Brain microvascular endothelial cell (primary cell): Measurements from ENCODE around the gene ZZZ3.

Source experiments
- DNase-seq: peaks from one replicate; pipeline ENCODE4 v3.0.0-alpha.2; 2020
- H3K27ac ChIP-seq: fragments of 250-450 bp; sonication (Bioruptor Pico); 2 replicates; pipeline ENCODE4 v1.5.1; 2020; ENCODE audit warnings: mild to moderate bottlenecking, moderate library complexity
- H3K27me3 ChIP-seq: fragments of 250-450 bp; sonication (Bioruptor Pico); replicated peaks from 2 replicates; pipeline ENCODE4 v1.5.1; 2020; ENCODE audit warnings: mild to moderate bottlenecking
- H3K36me3 ChIP-seq: fragments of 250-450 bp; sonication (Bioruptor Pico); replicated peaks from 2 replicates; pipeline ENCODE4 v1.5.1; 2020; ENCODE audit warnings: mild to moderate bottlenecking
- H3K4me3 ChIP-seq: 2 replicates; pipeline ENCODE4 v1.5.1; 2011; ENCODE audit warnings: low read depth, mild to moderate bottlenecking, control low read depth, low read length, moderate library complexity
- in situ Hi-C: cut with HindIII; loops from 2 replicates; pipeline ENCODE4 v1.10.0; 2017; ENCODE audit warnings: low sequenced_read_pairs, low pct_ligation_motif_present
- TF ChIP-seq, protein P1 (sequence below): IDR thresholded peaks from 2 replicates; pipeline ENCODE4 v1.5.1; 2011; ENCODE audit warnings: low read depth, mild to moderate bottlenecking, moderate library complexity, low read length, control low read depth, inconsistent platforms; ENCODE audit errors: missing control alignments

Gene ZZZ3

DNA sequence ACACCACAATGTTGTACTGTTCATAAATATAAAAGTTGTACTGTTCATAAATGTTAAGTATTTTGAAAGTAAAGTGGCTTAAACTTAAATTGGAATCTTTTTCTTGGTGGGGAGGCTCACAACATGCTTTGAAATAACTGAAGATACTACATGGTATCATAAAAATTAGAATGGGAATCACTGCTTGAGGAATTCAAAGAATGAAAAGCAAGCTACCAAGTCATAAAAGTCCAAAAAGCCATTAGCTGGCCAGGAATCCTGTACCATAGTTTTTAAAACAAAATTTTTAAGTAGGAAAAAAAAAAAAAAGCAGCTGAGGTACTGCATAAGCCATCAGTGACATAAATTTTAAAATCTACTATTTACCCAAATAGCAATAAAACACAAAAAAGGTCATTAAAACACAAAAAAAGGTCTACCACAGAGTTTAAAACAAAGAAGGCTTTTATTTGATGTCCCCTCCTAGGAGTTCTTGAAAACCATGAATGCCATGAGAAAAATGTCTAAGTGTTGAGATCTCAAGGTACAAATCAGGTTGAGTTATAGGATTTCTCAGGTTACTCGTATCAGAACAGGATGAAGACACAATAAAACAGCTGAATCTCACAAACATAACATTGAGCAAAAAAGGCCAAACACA, 8.6 kb downstream of the ZZZ3 start:
- Histone ChIP-seq H3K4me3 (no peak overlapping the region), H3K36me3 (no peaks in the 10 kb centered on the region), H3K27me3 (no peaks in the 10 kb centered on the region), H3K27ac (no peak overlapping the region)
- TF ChIP-seq, protein P1, sequence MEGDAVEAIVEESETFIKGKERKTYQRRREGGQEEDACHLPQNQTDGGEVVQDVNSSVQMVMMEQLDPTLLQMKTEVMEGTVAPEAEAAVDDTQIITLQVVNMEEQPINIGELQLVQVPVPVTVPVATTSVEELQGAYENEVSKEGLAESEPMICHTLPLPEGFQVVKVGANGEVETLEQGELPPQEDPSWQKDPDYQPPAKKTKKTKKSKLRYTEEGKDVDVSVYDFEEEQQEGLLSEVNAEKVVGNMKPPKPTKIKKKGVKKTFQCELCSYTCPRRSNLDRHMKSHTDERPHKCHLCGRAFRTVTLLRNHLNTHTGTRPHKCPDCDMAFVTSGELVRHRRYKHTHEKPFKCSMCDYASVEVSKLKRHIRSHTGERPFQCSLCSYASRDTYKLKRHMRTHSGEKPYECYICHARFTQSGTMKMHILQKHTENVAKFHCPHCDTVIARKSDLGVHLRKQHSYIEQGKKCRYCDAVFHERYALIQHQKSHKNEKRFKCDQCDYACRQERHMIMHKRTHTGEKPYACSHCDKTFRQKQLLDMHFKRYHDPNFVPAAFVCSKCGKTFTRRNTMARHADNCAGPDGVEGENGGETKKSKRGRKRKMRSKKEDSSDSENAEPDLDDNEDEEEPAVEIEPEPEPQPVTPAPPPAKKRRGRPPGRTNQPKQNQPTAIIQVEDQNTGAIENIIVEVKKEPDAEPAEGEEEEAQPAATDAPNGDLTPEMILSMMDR: no peak
- in situ Hi-C loops: no loop called here
- DNase-seq: no peak

GRCh38 chr1:77673030-77673429, 9.4 kb downstream of the ZZZ3 start:
- no peak overlapping the region for H3K27ac ChIP-seq
- H3K4me3 ChIP-seq: no peak overlapping the region
- no peaks in the 10 kb centered on the region for H3K36me3 ChIP-seq
- no peak for DNase-seq
- in situ Hi-C loops: no loop called here
- TF ChIP-seq, protein P1: no peak
- H3K27me3 ChIP-seq: no peaks in the 10 kb centered on the region

GRCh38 chr1:77672374-77672773, 10.1 kb downstream of the ZZZ3 start:
- TF ChIP-seq, protein P1: no peak
- no peaks in the 10 kb centered on the region for H3K36me3 ChIP-seq
- in situ Hi-C loops: no loop called here
- H3K27ac ChIP-seq: no peak overlapping the region
- no peak for DNase-seq
- H3K4me3 ChIP-seq: no peak overlapping the region
- H3K27me3 ChIP-seq: no peaks in the 10 kb centered on the region

DNA sequence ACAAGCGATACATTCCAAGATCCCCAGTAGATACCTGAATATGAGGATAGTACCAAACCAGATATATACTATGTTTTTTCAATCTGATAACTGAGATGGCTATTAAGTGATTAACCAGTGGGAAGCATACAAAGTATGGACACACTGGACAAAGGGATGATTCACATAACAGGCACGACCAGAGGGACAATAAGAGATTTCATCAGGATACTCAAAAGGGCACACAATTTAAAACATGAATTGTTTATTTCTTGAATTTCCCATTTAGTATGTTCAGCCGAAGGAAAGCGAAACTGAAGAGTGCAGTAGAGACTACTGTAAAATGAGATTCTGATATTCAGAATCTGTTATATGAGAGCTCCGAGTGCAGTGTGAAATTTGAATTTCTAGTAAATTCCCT, 10.6 kb downstream of the ZZZ3 start:
- Histone ChIP-seq H3K36me3 (no peaks in the 10 kb centered on the region), H3K27ac (peak overlapping the region; percentile 6), H3K4me3 (no peak overlapping the region), H3K27me3 (no peaks in the 10 kb centered on the region)
- DNase-seq: peak; percentile 44
- TF ChIP-seq, protein P1: no peak
- in situ Hi-C loops: no loop called here

DNA sequence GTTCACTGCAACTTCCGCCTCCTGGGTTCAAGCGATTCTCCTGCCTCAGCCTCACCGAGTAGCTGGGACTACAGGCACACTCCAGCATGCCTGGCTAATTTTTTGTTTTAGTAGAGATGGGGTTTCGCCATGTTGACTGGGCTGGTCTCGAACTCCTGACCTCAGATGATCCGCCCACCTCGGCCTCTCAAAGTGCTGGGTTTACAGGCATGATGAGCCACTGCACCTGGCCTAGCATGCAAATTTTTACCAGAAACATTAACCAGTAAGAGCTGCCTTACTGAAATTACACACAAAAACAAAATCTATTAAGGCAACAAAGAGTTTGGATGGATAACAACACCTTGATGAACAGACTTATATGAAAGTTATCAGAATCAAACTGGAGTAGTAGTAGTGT, 12.1 kb downstream of the ZZZ3 start:
- no peak overlapping the region for H3K4me3 ChIP-seq
- in situ Hi-C loops: no loop called here

More for the DNA sequence above, 12.1 kb downstream of the ZZZ3 start:
- H3K27ac ChIP-seq: no peak overlapping the region
- TF ChIP-seq, protein P1: no peak
- no peaks in the 10 kb centered on the region for H3K27me3 ChIP-seq
- DNase-seq: no peak
- no peaks in the 10 kb centered on the region for H3K36me3 ChIP-seq
